ENCODE results near the gene CES2.

CES2 gene

DNA sequence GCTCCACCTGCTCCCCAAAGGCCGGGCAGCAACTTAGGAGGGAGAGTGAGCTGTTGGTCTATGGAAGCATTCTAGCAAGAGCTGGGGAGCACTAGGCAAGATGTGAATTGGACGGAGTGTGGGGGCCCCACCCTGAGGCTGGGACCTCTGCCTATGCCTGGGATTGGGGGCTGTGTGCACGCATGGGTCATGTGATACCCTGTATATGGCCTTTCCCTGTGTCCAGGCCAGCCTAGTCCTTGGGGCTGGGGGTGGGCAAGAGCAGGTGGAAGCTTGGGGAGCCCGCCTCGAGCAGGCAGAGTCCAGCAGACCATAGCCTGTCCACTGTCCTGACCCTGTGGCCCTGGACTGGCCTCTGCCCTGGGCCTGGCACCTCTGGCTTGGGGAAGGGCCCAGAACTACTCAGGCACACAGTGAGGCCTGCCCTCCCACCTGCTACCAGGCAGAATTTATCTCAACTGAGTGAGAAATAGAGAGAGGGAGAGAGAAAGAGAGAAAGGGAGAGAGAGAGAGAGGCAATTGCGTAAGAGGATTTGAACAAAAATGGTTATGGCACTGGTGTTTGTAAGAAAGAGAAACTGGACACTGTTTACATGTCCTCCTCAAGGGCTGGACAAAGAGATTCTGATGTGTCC is 35.9 kb upstream of the CES2 start:
- no peaks in the 10 kb centered on the region for H4K20me1 ChIP-seq (ENCODE audit: insufficient read depth, low read length)
- no peaks in the 10 kb centered on the region for H3K79me2 ChIP-seq (ENCODE audit: low read length)
- H2AFZ ChIP-seq (ENCODE audit: low read depth, low read length), result no peak overlapping the region
- H3K4me1 ChIP-seq (ENCODE audit: low read length), result no peaks in the 10 kb centered on the region
- no peak for TF ChIP-seq EZH2phosphoT487 (IDR thresholded peaks at IDR 0.05; ENCODE audit: low read depth)
- TF ChIP-seq, protein P1, sequence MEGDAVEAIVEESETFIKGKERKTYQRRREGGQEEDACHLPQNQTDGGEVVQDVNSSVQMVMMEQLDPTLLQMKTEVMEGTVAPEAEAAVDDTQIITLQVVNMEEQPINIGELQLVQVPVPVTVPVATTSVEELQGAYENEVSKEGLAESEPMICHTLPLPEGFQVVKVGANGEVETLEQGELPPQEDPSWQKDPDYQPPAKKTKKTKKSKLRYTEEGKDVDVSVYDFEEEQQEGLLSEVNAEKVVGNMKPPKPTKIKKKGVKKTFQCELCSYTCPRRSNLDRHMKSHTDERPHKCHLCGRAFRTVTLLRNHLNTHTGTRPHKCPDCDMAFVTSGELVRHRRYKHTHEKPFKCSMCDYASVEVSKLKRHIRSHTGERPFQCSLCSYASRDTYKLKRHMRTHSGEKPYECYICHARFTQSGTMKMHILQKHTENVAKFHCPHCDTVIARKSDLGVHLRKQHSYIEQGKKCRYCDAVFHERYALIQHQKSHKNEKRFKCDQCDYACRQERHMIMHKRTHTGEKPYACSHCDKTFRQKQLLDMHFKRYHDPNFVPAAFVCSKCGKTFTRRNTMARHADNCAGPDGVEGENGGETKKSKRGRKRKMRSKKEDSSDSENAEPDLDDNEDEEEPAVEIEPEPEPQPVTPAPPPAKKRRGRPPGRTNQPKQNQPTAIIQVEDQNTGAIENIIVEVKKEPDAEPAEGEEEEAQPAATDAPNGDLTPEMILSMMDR (IDR thresholded peaks at IDR 0.05; ENCODE audit: low read depth, low read length), result no peak
- no peak overlapping the region for H3K4me2 ChIP-seq (ENCODE audit: low read length)
- H3K9me3 ChIP-seq (ENCODE audit: insufficient read depth, low read length), result no peaks in the 10 kb centered on the region
- H3K9ac ChIP-seq (ENCODE audit: low read length), result no peak overlapping the region
- no peak overlapping the region for H3K4me3 ChIP-seq (ENCODE audit: low read length)
- H3K36me3 ChIP-seq (replicated peaks; ENCODE audit: low read depth, low read length), result no peaks in the 10 kb centered on the region
- H3K27ac ChIP-seq (ENCODE audit: low read length), result no peak overlapping the region
- H3K27me3 ChIP-seq (ENCODE audit: low read depth, low read length), result no peaks in the 10 kb centered on the region

DNA sequence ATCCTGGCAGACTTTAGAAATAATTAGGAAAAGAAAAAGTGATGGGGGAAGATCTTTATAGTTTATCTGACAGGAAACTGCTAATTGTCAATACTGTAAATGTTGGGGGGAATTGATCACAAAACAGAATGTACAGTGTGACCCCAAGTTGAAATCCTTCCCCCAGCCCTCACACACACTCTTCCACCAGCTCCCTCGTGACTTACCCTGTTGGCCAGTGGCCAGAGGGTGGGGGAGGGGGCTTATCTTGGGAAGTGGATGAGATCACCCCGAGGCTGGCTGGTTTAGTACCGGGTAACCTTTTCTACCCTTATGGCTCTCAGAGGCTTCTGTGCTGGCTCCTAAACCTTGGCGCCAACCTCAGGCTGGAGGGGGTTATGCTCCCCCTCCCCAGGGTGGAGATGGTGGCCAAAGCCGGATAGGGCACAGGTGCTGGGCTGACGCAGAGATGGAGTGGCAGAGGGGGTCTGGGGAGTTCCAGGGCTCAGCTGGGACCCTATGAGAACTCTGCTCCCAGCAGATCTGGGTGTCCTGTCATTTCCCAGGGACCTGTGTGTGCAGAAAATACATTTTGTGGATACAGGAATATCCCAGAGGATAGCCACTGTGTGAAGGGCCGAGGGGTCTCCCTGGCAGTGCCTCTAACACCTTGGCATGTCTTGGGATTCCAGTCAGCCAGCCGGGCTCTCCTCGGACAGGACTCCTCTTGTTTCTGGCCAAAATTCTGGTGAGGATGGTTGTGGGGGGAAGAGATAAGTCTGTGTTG is 35.2 kb upstream of the CES2 start:
- no peak for TF ChIP-seq EZH2phosphoT487 (IDR thresholded peaks at IDR 0.05; ENCODE audit: low read depth)
- TF ChIP-seq, protein P1 (IDR thresholded peaks at IDR 0.05; ENCODE audit: low read depth, low read length), result no peak
- Histone ChIP-seq H3K27me3 (ENCODE audit: low read depth, low read length) (no peaks in the 10 kb centered on the region), H3K4me1 (ENCODE audit: low read length) (no peaks in the 10 kb centered on the region), H3K4me2 (ENCODE audit: low read length) (no peak overlapping the region), H3K79me2 (ENCODE audit: low read length) (no peaks in the 10 kb centered on the region), H3K9ac (ENCODE audit: low read length) (no peak overlapping the region), H3K36me3 (replicated peaks; ENCODE audit: low read depth, low read length) (no peaks in the 10 kb centered on the region), H4K20me1 (ENCODE audit: insufficient read depth, low read length) (no peaks in the 10 kb centered on the region), H3K9me3 (ENCODE audit: insufficient read depth, low read length) (no peaks in the 10 kb centered on the region), H3K27ac (ENCODE audit: low read length) (no peak overlapping the region), H2AFZ (ENCODE audit: low read depth, low read length) (no peak overlapping the region), H3K4me3 (ENCODE audit: low read length) (no peak overlapping the region)

DNA sequence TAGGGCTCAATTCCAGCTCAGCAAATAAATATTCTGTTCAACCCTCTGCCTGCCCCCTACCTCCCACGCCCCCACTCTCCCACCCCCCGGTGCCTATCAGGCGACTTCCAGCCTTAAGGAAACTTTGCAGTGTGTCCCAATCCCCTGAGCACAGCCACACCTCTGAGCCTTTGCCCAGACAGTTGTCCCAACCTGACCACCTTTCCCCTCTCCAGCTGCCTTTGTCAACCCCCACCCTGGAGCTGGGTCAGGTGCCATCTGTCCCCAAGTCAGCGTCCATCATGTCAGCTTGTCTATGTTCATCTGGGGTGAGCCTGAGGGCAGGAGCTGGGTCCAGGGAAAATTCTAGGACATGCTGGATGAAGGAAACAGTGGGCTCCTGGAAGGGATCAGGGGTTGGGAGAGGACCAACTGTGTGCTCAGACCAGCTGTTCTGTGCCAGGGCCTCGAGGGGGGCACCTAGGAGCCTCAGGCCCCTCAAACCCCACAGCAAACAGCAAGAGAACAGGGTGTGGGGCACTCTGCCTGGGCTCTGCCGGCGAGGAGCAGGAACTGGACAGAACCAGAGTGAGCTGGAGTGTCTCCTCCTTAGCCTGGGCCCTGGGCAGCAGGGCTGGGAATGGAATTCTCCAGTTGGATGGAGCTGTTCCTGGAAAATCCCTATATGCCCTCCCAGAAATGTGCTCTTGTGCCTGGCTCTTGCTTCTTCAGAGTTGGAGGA is 34.4 kb upstream of the CES2 start:
- H3K27ac ChIP-seq (ENCODE audit: low read length), result no peak overlapping the region
- H3K4me3 ChIP-seq (ENCODE audit: low read length), result no peak overlapping the region
- H3K79me2 ChIP-seq (ENCODE audit: low read length), result no peaks in the 10 kb centered on the region
- H3K9ac ChIP-seq (ENCODE audit: low read length), result no peak overlapping the region
- no peaks in the 10 kb centered on the region for H3K4me1 ChIP-seq (ENCODE audit: low read length)
- no peak for TF ChIP-seq EZH2phosphoT487 (IDR thresholded peaks at IDR 0.05; ENCODE audit: low read depth)
- TF ChIP-seq, protein P1 (IDR thresholded peaks at IDR 0.05; ENCODE audit: low read depth, low read length), result no peak
- no peaks in the 10 kb centered on the region for H4K20me1 ChIP-seq (ENCODE audit: insufficient read depth, low read length)
- H3K4me2 ChIP-seq (ENCODE audit: low read length), result no peak overlapping the region
- H3K9me3 ChIP-seq (ENCODE audit: insufficient read depth, low read length), result no peaks in the 10 kb centered on the region
- no peaks in the 10 kb centered on the region for H3K36me3 ChIP-seq (replicated peaks; ENCODE audit: low read depth, low read length)
- no peak overlapping the region for H2AFZ ChIP-seq (ENCODE audit: low read depth, low read length)
- no peaks in the 10 kb centered on the region for H3K27me3 ChIP-seq (ENCODE audit: low read depth, low read length)

DNA sequence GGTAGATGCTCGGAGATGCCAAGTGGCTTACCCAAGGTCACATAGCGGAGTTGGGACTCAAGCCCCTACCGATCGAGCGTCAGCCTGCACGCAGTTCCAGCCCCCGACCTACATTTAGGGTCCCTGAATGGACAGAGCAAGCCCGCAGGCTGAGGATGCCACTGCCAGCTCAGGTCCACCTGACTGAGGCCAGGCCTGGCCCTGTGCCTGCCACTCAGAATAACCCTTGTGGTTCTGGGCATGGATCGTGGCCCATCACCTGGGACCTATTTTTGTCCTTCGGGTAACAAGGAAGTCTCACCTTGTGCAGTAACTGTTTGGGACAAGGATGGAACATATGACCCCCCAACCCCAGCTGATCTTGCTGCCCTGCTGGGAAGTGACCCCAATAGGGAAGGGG is 33.7 kb upstream of the CES2 start:
- H3K4me2 ChIP-seq (ENCODE audit: low read length), result no peak overlapping the region
- no peaks in the 10 kb centered on the region for H3K79me2 ChIP-seq (ENCODE audit: low read length)
- H3K36me3 ChIP-seq (replicated peaks; ENCODE audit: low read depth, low read length), result no peaks in the 10 kb centered on the region
- no peak overlapping the region for H3K27ac ChIP-seq (ENCODE audit: low read length)
- H3K4me3 ChIP-seq (ENCODE audit: low read length), result no peak overlapping the region
- no peak overlapping the region for H3K9ac ChIP-seq (ENCODE audit: low read length)
- TF ChIP-seq, protein P1 (IDR thresholded peaks at IDR 0.05; ENCODE audit: low read depth, low read length), result no peak
- TF ChIP-seq EZH2phosphoT487 (IDR thresholded peaks at IDR 0.05; ENCODE audit: low read depth), result no peak
- no peaks in the 10 kb centered on the region for H3K4me1 ChIP-seq (ENCODE audit: low read length)
- H2AFZ ChIP-seq (ENCODE audit: low read depth, low read length), result no peak overlapping the region
- H3K9me3 ChIP-seq (ENCODE audit: insufficient read depth, low read length), result no peaks in the 10 kb centered on the region
- H3K27me3 ChIP-seq (ENCODE audit: low read depth, low read length), result no peaks in the 10 kb centered on the region
- H4K20me1 ChIP-seq (ENCODE audit: insufficient read depth, low read length), result no peaks in the 10 kb centered on the region
